ENCODE results near the gene MPO. TPM values are rescaled to one million over a fixed set of nuclear protein-coding genes. Genes with fewer than 3 reads are reported as not detected.
A peak's percentile ranks its signal among the peaks of the same experiment; 100 is the strongest.

MPO gene
- total RNA-seq, 4 donors from 2014 or later, result not detected

- WGBS, 2 donors, result 69 to 72% methylated on average over 9 to 11 of the region's 11 CpGs
- peak overlapping the region in 2 of 4 donors; percentile 52 to 68 for H3K4me3 ChIP-seq
- DNase-seq (ENCODE audit: low spot score in 2 of 2), result no peak
- no peaks in the 10 kb centered on the region for H3K9me3 ChIP-seq
- peaks cover 0 to 18% (median 0%) of the 10 kb centered on the region in 3 donors for H3K36me3 ChIP-seq
- TF ChIP-seq POLR2A (IDR thresholded peaks at IDR 0.05) (no peak), EP300 (IDR thresholded peaks at IDR 0.05) (no peak)
- TF ChIP-seq, protein P1, sequence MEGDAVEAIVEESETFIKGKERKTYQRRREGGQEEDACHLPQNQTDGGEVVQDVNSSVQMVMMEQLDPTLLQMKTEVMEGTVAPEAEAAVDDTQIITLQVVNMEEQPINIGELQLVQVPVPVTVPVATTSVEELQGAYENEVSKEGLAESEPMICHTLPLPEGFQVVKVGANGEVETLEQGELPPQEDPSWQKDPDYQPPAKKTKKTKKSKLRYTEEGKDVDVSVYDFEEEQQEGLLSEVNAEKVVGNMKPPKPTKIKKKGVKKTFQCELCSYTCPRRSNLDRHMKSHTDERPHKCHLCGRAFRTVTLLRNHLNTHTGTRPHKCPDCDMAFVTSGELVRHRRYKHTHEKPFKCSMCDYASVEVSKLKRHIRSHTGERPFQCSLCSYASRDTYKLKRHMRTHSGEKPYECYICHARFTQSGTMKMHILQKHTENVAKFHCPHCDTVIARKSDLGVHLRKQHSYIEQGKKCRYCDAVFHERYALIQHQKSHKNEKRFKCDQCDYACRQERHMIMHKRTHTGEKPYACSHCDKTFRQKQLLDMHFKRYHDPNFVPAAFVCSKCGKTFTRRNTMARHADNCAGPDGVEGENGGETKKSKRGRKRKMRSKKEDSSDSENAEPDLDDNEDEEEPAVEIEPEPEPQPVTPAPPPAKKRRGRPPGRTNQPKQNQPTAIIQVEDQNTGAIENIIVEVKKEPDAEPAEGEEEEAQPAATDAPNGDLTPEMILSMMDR (IDR thresholded peaks at IDR 0.05), result no peak
- H3K27ac ChIP-seq, result no peak overlapping the region
- peaks cover 0 to 30% of the 10 kb centered on the region in 2 donors for H3K27me3 ChIP-seq
- H3K4me1 ChIP-seq, result peaks cover 0 to 30% (median 2%) of the 10 kb centered on the region in 4 donors
These were observed 44.6 kb upstream of the MPO start for GRCh38 chr17:58325289-58325726.

- TF ChIP-seq EP300 (IDR thresholded peaks at IDR 0.05) (no peak), POLR2A (IDR thresholded peaks at IDR 0.05) (no peak)
- TF ChIP-seq, protein P1 (IDR thresholded peaks at IDR 0.05), result no peak
- Histone ChIP-seq H3K4me1 (peaks cover 0 to 30% (median 2%) of the 10 kb centered on the region in 4 donors), H3K27ac (peak overlapping the region in 2 of 4 donors; percentile 56 to 76), H3K4me3 (peak overlapping the region; percentile 47 to 68 (median 51)), H3K36me3 (peaks cover 0 to 25% (median 0%) of the 10 kb centered on the region in 3 donors), H3K27me3 (peaks cover 0 to 30% of the 10 kb centered on the region in 2 donors), H3K9me3 (no peaks in the 10 kb centered on the region)
- 9 to 11% methylated on average over 23 to 43 of the region's 66 CpGs for WGBS, 2 donors
- no peak for DNase-seq (ENCODE audit: low spot score in 2 of 2)
These were observed 43.9 kb upstream of the MPO start for GRCh38 chr17:58324409-58325288.

DNA sequence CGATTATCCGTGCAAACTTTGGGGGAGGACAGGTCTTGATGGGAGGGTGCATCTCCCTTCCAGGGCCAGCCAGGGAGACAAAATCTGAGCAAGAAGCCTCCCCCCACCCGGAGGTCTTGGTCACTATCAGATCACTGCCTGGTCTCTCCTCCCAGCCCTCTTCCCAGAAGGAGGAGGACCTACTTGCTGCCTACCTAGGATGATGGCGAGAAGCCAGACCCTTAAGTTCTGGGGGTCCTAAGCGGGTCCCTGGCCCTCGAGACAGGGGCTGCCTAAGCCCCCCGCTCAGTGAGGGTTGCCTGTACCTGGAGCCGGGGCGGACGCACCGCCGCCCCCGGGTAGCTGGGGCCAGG is 43.3 kb upstream of the MPO start:
- Histone ChIP-seq H3K4me3 (peak overlapping the region; percentile 47 to 68 (median 51)), H3K4me1 (peaks cover 0 to 26% (median 2%) of the 10 kb centered on the region in 4 donors), H3K36me3 (peaks cover 0 to 25% (median 0%) of the 10 kb centered on the region in 3 donors), H3K9me3 (no peaks in the 10 kb centered on the region), H3K27ac (peak overlapping the region in 2 of 4 donors; percentile 56 to 76), H3K27me3 (peaks cover 0 to 24% of the 10 kb centered on the region in 2 donors)
- no peak for DNase-seq (ENCODE audit: low spot score in 2 of 2)
- no peak for TF ChIP-seq POLR2A (IDR thresholded peaks at IDR 0.05)
- TF ChIP-seq EP300 (IDR thresholded peaks at IDR 0.05), result no peak
- TF ChIP-seq, protein P1 (IDR thresholded peaks at IDR 0.05), result no peak
- WGBS, 2 donors, result 15 to 16% methylated on average over 10 to 12 of the region's 13 CpGs

GRCh38 chr17:58323366-58324055 is 42.8 kb upstream of the MPO start:
- no peak for TF ChIP-seq POLR2A (IDR thresholded peaks at IDR 0.05)
- TF ChIP-seq EP300 (IDR thresholded peaks at IDR 0.05), result no peak
- TF ChIP-seq, protein P1 (IDR thresholded peaks at IDR 0.05), result no peak
- Histone ChIP-seq H3K9me3 (no peaks in the 10 kb centered on the region), H3K27ac (peak overlapping the region in 1 of 4 donors; percentile 56), H3K4me1 (peaks cover 0 to 22% (median 2%) of the 10 kb centered on the region in 4 donors), H3K4me3 (peak overlapping the region in 3 of 4 donors; percentile 47 to 68 (median 52)), H3K27me3 (peaks cover 0 to 19% of the 10 kb centered on the region in 2 donors), H3K36me3 (peaks cover 0 to 25% (median 0%) of the 10 kb centered on the region in 3 donors)
- no peak for DNase-seq (ENCODE audit: low spot score in 2 of 2)
- 72 to 80% methylated on average over 8 of the region's 8 CpGs for WGBS, 2 donors

Measured in tibial nerve (tissue), 4 donors.